SU-DHL-6 (cell line): ENCODE measurements around the gene SH3RF3.

Source experiments
- H2AFZ ChIP-seq: fragments of 200-600 bp; sonication (generic); 2 replicates; pipeline ENCODE4 v1.6.1; 2014; ENCODE audit warnings: low read depth, mild to moderate bottlenecking, moderate library complexity, mixed read lengths, antibody characterized with exemption, low read length; ENCODE audit not compliant: severe bottlenecking
- H3F3A ChIP-seq: fragments of 200-600 bp; shearing (Covaris generic); 2 replicates; pipeline ENCODE4 v1.6.0; 2016; ENCODE audit warnings: antibody characterized with exemption, mild to moderate bottlenecking; ENCODE audit not compliant: insufficient read depth
- H3K27ac ChIP-seq: fragments of 200-600 bp; sonication (generic); 2 replicates; pipeline ENCODE4 v1.5.1; 2016; ENCODE audit warnings: low read depth, mild to moderate bottlenecking, low read length, moderate library complexity, mixed read lengths
- H3K27me3 ChIP-seq: fragments of 200-600 bp; sonication (generic), shearing (Covaris generic); 2 replicates; pipeline ENCODE4 v1.6.0; 2014; ENCODE audit warnings: mild to moderate bottlenecking, low read length
- H3K36me3 ChIP-seq: fragments of 200-600 bp; sonication (generic); 2 replicates; pipeline ENCODE4 v1.6.1; 2014; ENCODE audit warnings: mild to moderate bottlenecking, low read length, mixed read lengths
- H3K4me2 ChIP-seq: fragments of 300-600, 200-600 bp; shearing (Covaris generic), sonication (generic); 2 replicates; pipeline ENCODE4 v1.6.0; 2014; ENCODE audit warnings: low read length, low read depth, mild to moderate bottlenecking; ENCODE audit not compliant: poor library complexity, severe bottlenecking
- H3K4me3 ChIP-seq: fragments of 200-600 bp; sonication (generic); 2 replicates; pipeline ENCODE4 v1.5.1; 2014; ENCODE audit warnings: antibody characterized with exemption, low read length, mild to moderate bottlenecking, mixed read lengths; ENCODE audit not compliant: insufficient read depth, poor library complexity, severe bottlenecking
- H3K79me2 ChIP-seq: fragments of 200-600 bp; sonication (generic); 2 replicates; pipeline ENCODE4 v1.6.1; 2014; ENCODE audit warnings: mild to moderate bottlenecking, low read length, moderate library complexity; ENCODE audit not compliant: insufficient read depth
- H3K9ac ChIP-seq: fragments of 200-600 bp; sonication (generic); 2 replicates; pipeline ENCODE4 v1.7.0; 2014; ENCODE audit warnings: mild to moderate bottlenecking, low read length
- H3K9me2 ChIP-seq: fragments of 200-600 bp; sonication (generic); replicated peaks from 2 replicates; pipeline ENCODE4 v1.6.1; 2014; ENCODE audit warnings: low read length; ENCODE audit not compliant: insufficient read depth
- H3K9me3 ChIP-seq: fragments of 200-600 bp; sonication (generic); 2 replicates; pipeline ENCODE4 v1.6.1; 2014; ENCODE audit warnings: low read length, mixed read lengths; ENCODE audit not compliant: insufficient read depth
- H4K20me1 ChIP-seq: fragments of 200-600 bp; sonication (generic); 2 replicates; pipeline ENCODE4 v1.6.1; 2014; ENCODE audit warnings: low read depth, mild to moderate bottlenecking, antibody characterized with exemption, low read length, moderate library complexity, mixed read lengths
- EZH2phosphoT487 ChIP-seq: fragments of 200-600 bp; sonication (generic), shearing (Covaris generic); conservative IDR thresholded peaks from 2 replicates; pipeline ENCODE4 v1.6.1; 2018; ENCODE audit warnings: mild to moderate bottlenecking, antibody characterized with exemption, low read length, moderate library complexity, mixed read lengths
- TF ChIP-seq, protein P1 (sequence below): fragments of 200-600 bp; sonication (generic); IDR thresholded peaks from one replicate; pipeline ENCODE4 v1.5.1; 2017; ENCODE audit warnings: antibody characterized with exemption, mild to moderate bottlenecking, low read length, moderate library complexity; ENCODE audit not compliant: insufficient read depth, poor library complexity, severe bottlenecking

Gene SH3RF3

DNA sequence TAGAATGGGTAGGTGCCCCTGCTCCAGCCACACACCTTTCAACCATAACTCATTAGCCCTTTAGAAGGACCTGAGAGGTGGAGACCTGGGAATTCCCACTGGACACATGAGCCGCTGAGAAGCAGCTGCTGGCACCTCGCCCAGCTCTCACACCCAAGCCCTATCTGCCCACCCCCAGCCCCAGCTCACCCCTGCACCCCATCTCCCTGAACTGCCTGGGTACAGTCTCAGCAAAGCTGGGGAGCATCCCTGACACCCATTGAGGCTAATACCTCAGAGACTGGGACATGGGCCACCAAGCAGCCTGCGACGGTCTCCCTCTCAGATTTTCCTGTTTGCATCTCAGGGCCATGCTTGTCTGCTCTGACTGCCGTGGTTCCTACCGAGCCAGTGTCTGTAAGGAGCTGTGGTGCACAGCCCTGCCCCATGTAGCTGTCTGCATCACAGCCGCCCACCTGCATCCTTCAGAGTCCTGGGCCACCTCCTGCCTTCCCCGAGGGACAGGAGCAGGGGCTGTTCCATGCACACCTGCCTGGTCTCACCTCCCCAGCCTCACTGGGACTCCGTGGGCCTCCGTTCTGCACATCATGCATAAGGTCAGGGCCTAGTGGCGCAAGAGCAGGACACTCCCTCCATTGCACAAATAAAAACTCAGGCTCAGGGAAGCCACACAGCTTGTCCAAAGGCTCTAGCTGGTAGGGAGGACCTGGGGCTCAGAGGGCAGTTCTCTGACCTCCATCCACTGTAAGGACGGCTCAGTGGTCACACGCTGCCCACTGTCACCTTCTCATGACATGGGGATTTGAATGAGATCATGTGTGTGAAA is 394.7 kb downstream of the SH3RF3 start:
- no peak overlapping the region for H2AFZ ChIP-seq
- no peaks in the 10 kb centered on the region for H3K27me3 ChIP-seq
- no peaks in the 10 kb centered on the region for H3K79me2 ChIP-seq
- no peak overlapping the region for H3K4me2 ChIP-seq
- H3K4me3 ChIP-seq = no peak overlapping the region
- no peaks in the 10 kb centered on the region for H3K36me3 ChIP-seq
- TF ChIP-seq, protein P1, sequence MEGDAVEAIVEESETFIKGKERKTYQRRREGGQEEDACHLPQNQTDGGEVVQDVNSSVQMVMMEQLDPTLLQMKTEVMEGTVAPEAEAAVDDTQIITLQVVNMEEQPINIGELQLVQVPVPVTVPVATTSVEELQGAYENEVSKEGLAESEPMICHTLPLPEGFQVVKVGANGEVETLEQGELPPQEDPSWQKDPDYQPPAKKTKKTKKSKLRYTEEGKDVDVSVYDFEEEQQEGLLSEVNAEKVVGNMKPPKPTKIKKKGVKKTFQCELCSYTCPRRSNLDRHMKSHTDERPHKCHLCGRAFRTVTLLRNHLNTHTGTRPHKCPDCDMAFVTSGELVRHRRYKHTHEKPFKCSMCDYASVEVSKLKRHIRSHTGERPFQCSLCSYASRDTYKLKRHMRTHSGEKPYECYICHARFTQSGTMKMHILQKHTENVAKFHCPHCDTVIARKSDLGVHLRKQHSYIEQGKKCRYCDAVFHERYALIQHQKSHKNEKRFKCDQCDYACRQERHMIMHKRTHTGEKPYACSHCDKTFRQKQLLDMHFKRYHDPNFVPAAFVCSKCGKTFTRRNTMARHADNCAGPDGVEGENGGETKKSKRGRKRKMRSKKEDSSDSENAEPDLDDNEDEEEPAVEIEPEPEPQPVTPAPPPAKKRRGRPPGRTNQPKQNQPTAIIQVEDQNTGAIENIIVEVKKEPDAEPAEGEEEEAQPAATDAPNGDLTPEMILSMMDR = no peak
- TF ChIP-seq EZH2phosphoT487 = no peak
- H3K9me2 ChIP-seq = no peaks in the 10 kb centered on the region
- no peaks in the 10 kb centered on the region for H3F3A ChIP-seq
- H3K9ac ChIP-seq = no peak overlapping the region
- H3K9me3 ChIP-seq = no peaks in the 10 kb centered on the region
- H4K20me1 ChIP-seq = no peaks in the 10 kb centered on the region
- H3K27ac ChIP-seq = no peak overlapping the region

DNA sequence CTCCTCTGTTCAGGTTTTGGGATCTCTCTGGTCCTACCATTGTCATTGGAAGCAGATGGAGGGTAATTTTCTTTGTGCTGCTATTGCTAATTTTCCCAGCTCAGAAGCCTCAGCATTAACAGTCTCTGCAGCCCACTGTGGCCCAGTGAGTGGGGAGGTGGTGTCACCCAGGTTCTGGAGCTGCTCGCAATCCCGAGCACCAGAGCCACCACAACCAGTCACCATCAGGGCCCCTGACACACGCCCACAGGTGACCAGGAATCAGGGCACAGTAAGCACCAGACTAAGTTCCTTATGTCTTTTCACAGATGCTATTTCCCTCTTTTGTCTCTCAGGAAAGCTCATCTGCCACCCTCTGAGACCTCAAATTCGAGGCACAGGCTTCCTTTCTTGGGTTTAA is 396.8 kb downstream of the SH3RF3 start:
- Histone ChIP-seq H3F3A (no peaks in the 10 kb centered on the region), H2AFZ (no peak overlapping the region), H3K4me2 (no peak overlapping the region), H3K36me3 (no peaks in the 10 kb centered on the region), H3K4me3 (no peak overlapping the region), H3K79me2 (no peaks in the 10 kb centered on the region), H3K27ac (no peak overlapping the region), H4K20me1 (no peaks in the 10 kb centered on the region), H3K9me3 (no peaks in the 10 kb centered on the region), H3K27me3 (no peaks in the 10 kb centered on the region), H3K9ac (no peak overlapping the region), H3K9me2 (no peaks in the 10 kb centered on the region)
- TF ChIP-seq, protein P1 = no peak
- TF ChIP-seq EZH2phosphoT487 = no peak

DNA sequence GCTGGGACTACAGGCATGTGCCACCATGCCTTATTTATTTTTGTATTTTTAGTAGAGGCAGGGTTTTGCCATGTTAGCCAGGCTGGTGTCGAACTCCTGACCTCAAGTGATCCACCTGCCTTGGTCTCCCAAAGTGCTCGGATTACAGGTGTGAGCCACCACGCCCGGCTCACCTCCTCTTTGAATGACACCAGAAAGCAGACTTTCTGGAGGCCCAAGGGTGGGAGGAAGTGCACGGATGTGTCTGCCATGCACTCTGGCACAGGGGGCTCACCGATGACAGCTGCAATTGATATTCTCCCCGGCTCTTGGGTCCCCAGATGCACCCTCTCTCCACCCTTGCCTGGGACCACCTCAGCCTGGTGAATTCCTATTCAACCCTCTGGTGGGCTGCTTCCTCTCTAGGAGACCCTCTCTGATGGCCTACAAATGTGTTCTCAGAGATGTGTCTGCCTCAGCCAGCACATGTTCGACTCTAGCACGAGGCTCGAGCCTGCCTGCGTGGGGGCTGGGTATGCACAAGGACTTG is 397.5 kb downstream of the SH3RF3 start:
- no peak overlapping the region for H2AFZ ChIP-seq
- no peaks in the 10 kb centered on the region for H3F3A ChIP-seq
- no peaks in the 10 kb centered on the region for H3K9me3 ChIP-seq
- no peaks in the 10 kb centered on the region for H3K79me2 ChIP-seq
- no peaks in the 10 kb centered on the region for H4K20me1 ChIP-seq
- TF ChIP-seq, protein P1 = no peak
- no peak for TF ChIP-seq EZH2phosphoT487
- H3K4me2 ChIP-seq = no peak overlapping the region
- H3K4me3 ChIP-seq = no peak overlapping the region
- H3K9ac ChIP-seq = no peak overlapping the region
- H3K9me2 ChIP-seq = no peaks in the 10 kb centered on the region
- no peaks in the 10 kb centered on the region for H3K36me3 ChIP-seq
- H3K27ac ChIP-seq = no peak overlapping the region
- H3K27me3 ChIP-seq = no peaks in the 10 kb centered on the region
